Gastroesophageal sphincter (tissue), 3 donors: ENCODE results near the gene TOM1L2.

ENCODE experiments used
- EP300 ChIP-seq: sonication (generic); formaldehyde crosslinking; IDR thresholded peaks from one replicate; pipeline ENCODE4 v1.6.1; 2017; ENCODE audit warnings: antibody characterized with exemption, mild to moderate bottlenecking
- POLR2A ChIP-seq, 2 donors: fragments of 450-650 bp; IDR thresholded peaks; one replicate each; pipeline ENCODE4 v1.6.1; 2017; ENCODE audit warnings: antibody characterized with exemption in 2 of 2, mild to moderate bottlenecking in 2 of 2, moderate library complexity in 1 of 2
- TF ChIP-seq, protein P1 (sequence below), 4 experiments: fragments of 200-600 bp in 2 of 4; fragments of 450-650 bp in 2 of 4; sonication (generic) in 1 of 4; IDR thresholded peaks; one replicate each; pipeline ENCODE4 v1.5.1; 2017 to 2019; ENCODE audit warnings: antibody characterized with exemption in 4 of 4, mild to moderate bottlenecking in 2 of 4, moderate library complexity in 2 of 4

DNA sequence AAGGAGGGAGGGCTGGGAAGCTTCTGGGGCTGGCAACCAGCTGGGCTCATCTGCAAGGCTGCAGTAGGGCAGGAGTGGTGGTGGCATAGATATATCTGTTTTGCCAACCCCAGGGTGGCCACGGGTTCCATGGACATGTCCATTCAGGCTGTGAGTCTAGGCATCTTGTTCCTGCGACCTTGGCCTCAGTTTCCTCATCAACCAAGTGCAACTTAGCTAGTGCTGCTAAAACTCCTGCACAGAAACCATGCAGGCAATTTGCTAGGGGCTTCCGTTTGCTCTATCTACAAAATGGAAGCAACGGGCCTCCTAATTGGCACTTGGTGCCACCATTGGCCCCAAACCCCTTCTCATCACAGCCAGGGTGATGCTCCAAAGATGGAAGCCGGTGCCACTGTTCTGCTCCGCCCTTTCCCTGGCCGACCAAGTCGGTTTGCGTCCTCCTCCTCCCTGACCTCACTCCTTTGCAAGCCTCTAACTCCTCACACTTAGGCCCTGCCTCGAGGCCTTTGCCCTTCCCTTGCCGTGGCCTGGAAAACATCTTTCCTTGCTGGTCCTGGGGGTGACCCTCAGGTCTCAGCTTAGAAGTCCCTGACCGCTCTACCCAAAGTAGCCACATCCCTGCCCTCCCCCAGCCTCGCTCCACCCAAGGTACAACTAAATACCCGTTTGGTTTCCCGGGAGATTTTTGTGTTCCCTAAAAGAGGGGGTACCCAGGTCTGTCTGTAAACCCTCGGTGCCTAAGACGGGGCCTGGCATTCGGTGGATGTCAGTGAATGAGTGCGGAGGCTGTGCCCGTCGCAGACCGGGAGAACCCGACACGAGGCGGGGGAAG, 136.6 kb downstream of the TOM1L2 start:
- TF ChIP-seq, protein P1, sequence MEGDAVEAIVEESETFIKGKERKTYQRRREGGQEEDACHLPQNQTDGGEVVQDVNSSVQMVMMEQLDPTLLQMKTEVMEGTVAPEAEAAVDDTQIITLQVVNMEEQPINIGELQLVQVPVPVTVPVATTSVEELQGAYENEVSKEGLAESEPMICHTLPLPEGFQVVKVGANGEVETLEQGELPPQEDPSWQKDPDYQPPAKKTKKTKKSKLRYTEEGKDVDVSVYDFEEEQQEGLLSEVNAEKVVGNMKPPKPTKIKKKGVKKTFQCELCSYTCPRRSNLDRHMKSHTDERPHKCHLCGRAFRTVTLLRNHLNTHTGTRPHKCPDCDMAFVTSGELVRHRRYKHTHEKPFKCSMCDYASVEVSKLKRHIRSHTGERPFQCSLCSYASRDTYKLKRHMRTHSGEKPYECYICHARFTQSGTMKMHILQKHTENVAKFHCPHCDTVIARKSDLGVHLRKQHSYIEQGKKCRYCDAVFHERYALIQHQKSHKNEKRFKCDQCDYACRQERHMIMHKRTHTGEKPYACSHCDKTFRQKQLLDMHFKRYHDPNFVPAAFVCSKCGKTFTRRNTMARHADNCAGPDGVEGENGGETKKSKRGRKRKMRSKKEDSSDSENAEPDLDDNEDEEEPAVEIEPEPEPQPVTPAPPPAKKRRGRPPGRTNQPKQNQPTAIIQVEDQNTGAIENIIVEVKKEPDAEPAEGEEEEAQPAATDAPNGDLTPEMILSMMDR (IDR thresholded peaks at IDR 0.05): no peak
- TF ChIP-seq POLR2A (IDR thresholded peaks at IDR 0.05) (no peak), EP300 (no peak)
